ENCODE results near the gene EPHB2.

The EPHB2 gene

GRCh38 chr1:22906968-22907367 lies 196.3 kb downstream of the EPHB2 start:
- no peak for TF ChIP-seq FOXM1 (IDR thresholded peaks at IDR 0.05; ENCODE audit: borderline replicate concordance, low read depth)
- no peak for TF ChIP-seq MAX (IDR thresholded peaks at IDR 0.05)
- TF ChIP-seq ZBTB7A (IDR thresholded peaks at IDR 0.05; ENCODE audit: low read depth) = no peak
- TF ChIP-seq CREB1 (IDR thresholded peaks at IDR 0.05; ENCODE audit: low read depth) = no peak
- TF ChIP-seq USF1 (IDR thresholded peaks at IDR 0.05) = no peak
- no peak for TF ChIP-seq TEAD4 (IDR thresholded peaks at IDR 0.05)
- no peak for TF ChIP-seq EP300 (IDR thresholded peaks at IDR 0.05; ENCODE audit: borderline replicate concordance)
- no peak for TF ChIP-seq YY1 (IDR thresholded peaks at IDR 0.05; ENCODE audit: low read depth)
- no peak for TF ChIP-seq RAD21 (IDR thresholded peaks at IDR 0.05; ENCODE audit: low read depth)
- no peak for TF ChIP-seq EGR1 (IDR thresholded peaks at IDR 0.05)
- TF ChIP-seq TAF1 (IDR thresholded peaks at IDR 0.05; ENCODE audit: low read depth) = no peak

- TF ChIP-seq ZBTB7A (IDR thresholded peaks at IDR 0.05; ENCODE audit: low read depth) = no peak
- no peak for TF ChIP-seq REST (IDR thresholded peaks at IDR 0.05; ENCODE audit: low read depth)
- no peak for TF ChIP-seq CREB1 (IDR thresholded peaks at IDR 0.05; ENCODE audit: low read depth)
- no peak for TF ChIP-seq TAF1 (IDR thresholded peaks at IDR 0.05; ENCODE audit: low read depth)
- TF ChIP-seq FOXM1 (IDR thresholded peaks at IDR 0.05; ENCODE audit: borderline replicate concordance, low read depth) = no peak
- TF ChIP-seq TEAD4 (IDR thresholded peaks at IDR 0.05) = no peak
- TF ChIP-seq USF1 (IDR thresholded peaks at IDR 0.05) = no peak
- TF ChIP-seq CEBPB (IDR thresholded peaks at IDR 0.05) = no peak
- TF ChIP-seq TCF12 (IDR thresholded peaks at IDR 0.05; ENCODE audit: low read depth) = no peak
- no peak for TF ChIP-seq NFIC (IDR thresholded peaks at IDR 0.05)
- no peak for TF ChIP-seq MAX (IDR thresholded peaks at IDR 0.05)
- TF ChIP-seq EGR1 (IDR thresholded peaks at IDR 0.05) = no peak
- no peak for TF ChIP-seq RAD21 (IDR thresholded peaks at IDR 0.05; ENCODE audit: low read depth)
- TF ChIP-seq YY1 (IDR thresholded peaks at IDR 0.05; ENCODE audit: low read depth) = no peak
- no peak for TF ChIP-seq EP300 (IDR thresholded peaks at IDR 0.05; ENCODE audit: borderline replicate concordance)
Measured at GRCh38 chr1:22907528-22907927, 196.9 kb downstream of the EPHB2 start.

- TF ChIP-seq TAF1 (IDR thresholded peaks at IDR 0.05; ENCODE audit: low read depth) (no peak), RAD21 (IDR thresholded peaks at IDR 0.05; ENCODE audit: low read depth) (no peak), CREB1 (IDR thresholded peaks at IDR 0.05; ENCODE audit: low read depth) (no peak), EP300 (IDR thresholded peaks at IDR 0.05; ENCODE audit: borderline replicate concordance) (no peak), FOXM1 (IDR thresholded peaks at IDR 0.05; ENCODE audit: borderline replicate concordance, low read depth) (no peak), TEAD4 (IDR thresholded peaks at IDR 0.05) (no peak)
Measured at GRCh38 chr1:22908880-22909426, 198.3 kb downstream of the EPHB2 start.

GRCh38 chr1:22910286-22910685 lies 199.6 kb downstream of the EPHB2 start:
- TF ChIP-seq CREB1 (IDR thresholded peaks at IDR 0.05; ENCODE audit: low read depth) = no peak
- no peak for TF ChIP-seq MAX (IDR thresholded peaks at IDR 0.05)
- TF ChIP-seq RAD21 (IDR thresholded peaks at IDR 0.05; ENCODE audit: low read depth) = no peak
- no peak for TF ChIP-seq FOXM1 (IDR thresholded peaks at IDR 0.05; ENCODE audit: borderline replicate concordance, low read depth)
- no peak for TF ChIP-seq NFIC (IDR thresholded peaks at IDR 0.05)
- no peak for TF ChIP-seq USF1 (IDR thresholded peaks at IDR 0.05)
- no peak for TF ChIP-seq CEBPB (IDR thresholded peaks at IDR 0.05)

- TF ChIP-seq CREB1 (IDR thresholded peaks at IDR 0.05; ENCODE audit: low read depth) = no peak
- no peak for TF ChIP-seq TEAD4 (IDR thresholded peaks at IDR 0.05)
- no peak for TF ChIP-seq ZBTB7A (IDR thresholded peaks at IDR 0.05; ENCODE audit: low read depth)
- TF ChIP-seq RAD21 (IDR thresholded peaks at IDR 0.05; ENCODE audit: low read depth) = no peak
- no peak for TF ChIP-seq EGR1 (IDR thresholded peaks at IDR 0.05)
Measured at GRCh38 chr1:22910986-22911651, 200.5 kb downstream of the EPHB2 start.

GRCh38 chr1:22912311-22912710 lies 201.7 kb downstream of the EPHB2 start:
- no peak for TF ChIP-seq MAX (IDR thresholded peaks at IDR 0.05)
- no peak for TF ChIP-seq FOXM1 (IDR thresholded peaks at IDR 0.05; ENCODE audit: borderline replicate concordance, low read depth)
- no peak for TF ChIP-seq TAF1 (IDR thresholded peaks at IDR 0.05; ENCODE audit: low read depth)
- TF ChIP-seq TEAD4 (IDR thresholded peaks at IDR 0.05) = no peak
- no peak for TF ChIP-seq YY1 (IDR thresholded peaks at IDR 0.05; ENCODE audit: low read depth)
- no peak for TF ChIP-seq EP300 (IDR thresholded peaks at IDR 0.05; ENCODE audit: borderline replicate concordance)
- no peak for TF ChIP-seq NFIC (IDR thresholded peaks at IDR 0.05)

Data from Ishikawa (cell line).